SK-N-DZ (cell line): ENCODE measurements around the gene TANGO6.
"Not testable (repeated sequence)": the region's sequence is repeated elsewhere in the genome, so short reads cannot be mapped to it uniquely, and the experiment has no call there.

Experiments
- DNase-seq: peaks from one replicate; pipeline ENCODE4 v3.0.0-alpha.2; 2015; ENCODE audit warnings: low spot score

The TANGO6 gene

DNA sequence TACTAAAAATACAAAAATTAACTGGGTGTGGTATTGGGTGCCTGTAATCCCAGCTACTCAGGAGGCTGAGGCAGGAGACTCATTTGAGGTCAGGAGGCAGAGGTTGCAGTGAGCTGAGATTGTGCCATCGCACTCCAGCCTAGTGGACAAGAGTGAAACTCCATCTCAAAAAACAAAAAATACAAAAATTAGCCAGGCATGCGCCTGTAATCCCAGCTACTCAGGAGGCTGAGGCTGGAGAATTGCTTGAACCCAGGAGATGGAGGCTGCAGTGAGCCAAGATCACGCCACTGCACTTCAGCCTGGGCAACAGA is 208.1 kb downstream of the TANGO6 start:
- DNase-seq: not testable (repeated sequence)

- DNase-seq: no peak
These were observed 211.7 kb downstream of the TANGO6 start for GRCh38 chr16:69055008-69055407.

DNA sequence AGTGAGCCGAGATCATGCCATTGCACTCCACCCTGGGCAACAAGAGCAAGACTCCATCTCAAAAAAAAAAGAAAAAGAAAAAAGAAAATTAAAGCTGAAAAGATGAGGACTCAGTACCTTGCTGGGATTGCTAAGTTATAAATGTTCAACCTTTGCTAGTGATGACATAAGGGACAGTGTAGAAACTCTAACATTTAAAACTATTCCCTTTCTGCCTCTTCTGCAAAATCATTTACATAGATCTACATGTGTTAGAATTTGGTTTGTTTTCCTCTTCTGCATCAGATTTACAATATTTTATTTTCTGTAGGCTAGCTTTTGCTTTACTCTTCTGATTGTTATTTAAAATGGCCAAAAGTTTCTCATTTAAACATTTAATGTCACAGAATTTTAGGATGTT is 212.6 kb downstream of the TANGO6 start:
- DNase-seq: no peak

DNA sequence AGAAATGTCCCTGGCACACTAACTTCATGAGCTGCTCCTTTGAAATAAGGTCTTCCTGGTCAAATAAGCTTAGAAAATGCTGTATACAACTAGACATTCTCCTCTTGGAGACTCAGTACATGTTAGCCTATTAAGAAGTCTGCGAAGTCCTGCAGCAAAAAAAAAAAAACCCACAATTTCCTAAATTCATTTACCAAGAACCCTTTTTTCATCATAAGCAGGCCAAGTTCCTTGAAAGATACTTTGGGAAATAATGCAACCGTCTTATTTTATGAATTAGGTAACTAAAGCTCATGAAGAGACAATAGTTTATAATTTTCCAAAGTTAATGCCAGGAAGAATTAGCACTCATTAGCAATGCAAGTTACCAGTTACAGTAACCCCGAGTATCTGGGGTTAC is 213.1 kb downstream of the TANGO6 start:
- DNase-seq: no peak

DNA sequence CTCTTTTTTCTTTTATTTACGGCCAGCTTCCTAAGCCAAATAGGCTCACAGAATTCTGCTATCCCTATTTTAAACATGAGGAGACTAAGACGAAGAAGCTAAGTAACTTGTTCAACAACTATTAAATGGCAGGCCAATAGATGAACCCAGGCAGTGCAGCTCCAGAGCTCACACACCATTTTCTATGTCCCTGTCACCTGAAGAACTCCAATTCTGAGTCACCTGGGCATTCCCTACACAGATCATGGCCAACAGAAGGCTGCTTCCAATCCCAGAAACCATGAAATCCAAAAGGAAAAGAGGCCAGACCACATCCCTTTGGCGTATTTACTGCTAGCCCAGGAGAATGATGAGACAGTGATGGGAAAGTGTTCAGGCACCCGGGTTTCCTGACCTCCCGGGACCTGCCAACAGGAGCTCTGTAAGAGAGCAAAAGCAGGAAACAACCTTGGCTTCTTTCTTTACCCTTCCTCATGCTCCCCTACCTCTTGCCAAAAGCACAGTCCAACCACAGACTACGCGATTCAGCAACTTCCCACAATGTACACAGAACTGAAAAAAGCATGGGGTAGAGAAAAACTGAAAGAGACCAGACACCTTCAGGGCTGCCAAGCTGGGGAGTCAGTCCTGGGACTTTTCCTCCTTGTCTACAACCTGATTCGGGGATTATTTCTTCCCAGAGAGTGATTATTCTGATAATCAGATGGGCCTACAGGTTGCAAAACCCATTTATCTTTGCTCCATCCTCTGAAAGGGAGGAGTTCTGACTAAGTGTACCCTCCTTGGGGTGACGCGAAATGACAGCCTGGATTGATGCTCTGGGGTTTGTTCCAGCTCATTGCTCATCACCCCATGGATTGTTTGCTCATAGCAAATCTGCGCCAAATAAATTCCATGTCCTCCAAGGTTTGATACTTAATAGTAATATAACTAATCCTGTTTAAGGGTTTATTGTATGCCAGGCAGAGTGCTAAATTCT is 214.4 kb downstream of the TANGO6 start:
- DNase-seq: no peak

DNA sequence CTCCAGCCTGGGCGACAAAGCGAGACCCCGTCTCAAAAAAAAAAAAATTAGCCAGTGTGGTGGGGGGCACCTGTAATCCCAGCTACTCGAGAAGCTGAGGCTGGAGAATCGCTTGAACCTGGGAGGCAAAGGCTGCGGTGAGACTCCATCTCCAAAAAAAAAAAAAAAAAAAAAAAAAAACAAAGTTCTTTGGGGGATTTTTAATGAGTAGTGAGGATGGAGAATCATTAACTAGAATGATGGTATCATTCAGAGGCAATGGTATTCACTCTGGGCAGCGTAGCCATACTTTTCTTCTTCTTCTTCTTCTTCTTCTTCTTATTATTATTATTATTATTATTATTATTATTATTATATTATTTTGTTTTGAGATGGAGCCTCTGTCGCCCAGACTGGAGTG is 220.2 kb downstream of the TANGO6 start:
- DNase-seq: not testable (repeated sequence)

GRCh38 chr16:69064124-69064763 is 220.9 kb downstream of the TANGO6 start:
- no peak for DNase-seq

GRCh38 chr16:69064764-69065313 is 221.5 kb downstream of the TANGO6 start:
- no peak for DNase-seq

DNA sequence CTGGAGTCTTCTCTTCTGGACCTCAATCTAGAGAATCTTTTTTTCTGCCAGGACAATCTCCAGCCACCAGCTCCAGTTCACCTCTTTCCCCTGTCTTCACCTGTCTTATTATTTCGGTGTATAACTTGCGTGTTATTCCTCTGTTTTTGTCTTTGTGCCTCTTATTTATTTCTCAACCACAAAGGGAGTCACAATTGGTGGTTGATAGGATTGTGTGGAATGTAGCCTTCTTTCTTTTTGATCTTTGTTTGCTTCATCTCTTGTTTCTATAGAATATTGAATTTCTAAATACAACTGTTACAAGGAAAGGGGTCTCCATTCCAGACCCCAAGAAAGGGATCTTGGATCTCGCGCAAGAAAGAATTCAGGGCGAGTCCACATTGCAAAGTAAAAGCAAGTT is 226.2 kb downstream of the TANGO6 start:
- DNase-seq: no peak

GRCh38 chr16:69071036-69071435 is 227.7 kb downstream of the TANGO6 start:
- no peak for DNase-seq

GRCh38 chr16:69072640-69072974 is 229.3 kb downstream of the TANGO6 start:
- DNase-seq: no peak

- no peak for DNase-seq
These were observed 229.9 kb downstream of the TANGO6 start for GRCh38 chr16:69073181-69073702.

- no peak for DNase-seq
These were observed 233.9 kb downstream of the TANGO6 start for GRCh38 chr16:69077251-69077650.

DNA sequence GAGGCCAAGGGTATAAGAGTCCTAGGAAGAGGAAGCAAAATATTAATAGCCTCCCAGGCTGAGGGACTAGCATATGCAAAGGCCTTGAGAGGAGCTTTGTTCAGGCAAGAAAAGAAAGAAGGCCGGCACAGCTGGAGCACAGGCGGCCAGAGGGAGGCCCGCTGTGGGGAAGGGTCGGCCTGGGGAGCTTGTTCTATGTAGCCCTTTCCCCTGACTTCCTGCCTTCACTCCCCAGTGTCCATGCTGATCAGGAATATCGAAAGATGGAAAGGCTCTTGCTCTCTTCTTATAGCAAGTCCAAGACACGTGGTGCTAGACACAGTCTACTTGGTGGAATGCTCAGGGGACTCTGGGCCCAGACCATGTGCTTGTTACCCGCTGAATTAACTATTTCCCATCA is 234.7 kb downstream of the TANGO6 start:
- no peak for DNase-seq

- DNase-seq: no peak
These were observed 236.4 kb downstream of the TANGO6 start for GRCh38 chr16:69079697-69080096.

DNA sequence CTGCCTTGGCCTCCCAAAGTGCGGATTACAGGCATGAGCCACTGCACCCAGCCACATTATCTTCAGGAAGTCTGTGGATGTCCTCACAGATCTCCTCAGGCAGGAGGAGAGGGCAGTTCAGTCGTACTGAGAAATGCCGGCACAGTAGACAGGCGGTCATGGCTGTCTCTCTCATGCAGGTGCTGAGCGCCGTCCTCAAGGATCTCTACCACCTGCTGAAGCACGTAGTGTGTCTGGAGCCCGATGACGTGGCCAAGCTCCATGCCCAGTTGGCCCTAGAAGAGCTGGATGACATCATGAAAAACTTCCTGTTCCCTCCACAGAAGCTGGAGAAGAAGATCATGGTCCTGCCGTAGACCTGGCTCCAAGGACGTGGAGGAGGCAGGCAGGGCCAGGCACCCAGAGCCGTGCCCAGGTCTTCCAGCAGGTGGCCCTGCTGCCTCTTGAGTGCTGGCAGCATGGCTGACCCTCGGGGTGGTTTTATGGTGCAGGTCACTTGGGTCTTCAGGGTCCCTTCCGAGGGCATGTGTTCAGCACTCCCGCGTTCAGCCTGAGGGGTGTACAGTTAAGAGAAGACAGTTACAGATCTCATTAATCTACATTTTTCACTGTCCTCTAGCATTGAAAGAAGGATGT is 240.1 kb downstream of the TANGO6 start:
- no peak for DNase-seq

- no peak for DNase-seq
These were observed 241.0 kb downstream of the TANGO6 start for GRCh38 chr16:69084289-69084688.

DNA sequence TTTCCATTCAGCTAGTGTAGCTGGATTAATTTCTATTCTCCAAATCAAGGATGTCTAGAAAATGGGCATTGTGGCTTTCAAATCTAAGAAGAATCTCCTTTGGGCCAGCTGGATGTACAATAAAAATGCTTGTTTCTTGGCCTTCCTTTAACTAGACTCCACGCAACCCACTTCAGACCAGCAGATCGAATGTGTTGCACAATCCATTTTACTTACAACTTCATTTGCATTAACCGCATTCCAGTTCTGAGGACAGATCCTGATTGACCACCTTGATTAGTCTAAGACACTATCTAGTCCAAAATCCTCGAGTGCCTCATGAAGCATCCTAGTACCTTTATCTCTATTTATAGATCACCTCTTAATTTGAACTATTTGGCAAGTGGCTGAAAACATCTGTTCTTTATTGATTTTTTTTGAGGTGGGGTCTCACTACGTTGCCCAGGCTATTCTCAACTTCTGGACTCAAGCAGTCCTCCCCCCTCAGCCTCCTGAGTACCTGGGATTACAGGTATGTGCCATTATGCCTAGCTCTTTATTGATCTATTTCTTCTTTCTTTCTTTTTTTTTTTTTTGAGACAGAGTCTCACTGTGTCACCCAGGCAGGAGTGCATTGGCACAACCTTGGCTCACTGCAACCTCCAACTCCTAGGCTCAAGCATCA is 241.8 kb downstream of the TANGO6 start:
- no peak for DNase-seq

GRCh38 chr16:69087161-69087581 is 243.8 kb downstream of the TANGO6 start:
- no peak for DNase-seq

GRCh38 chr16:69088684-69089083 is 245.4 kb downstream of the TANGO6 start:
- no peak for DNase-seq

- peak; percentile 76 for DNase-seq
These were observed 246.0 kb downstream of the TANGO6 start for GRCh38 chr16:69089091-69089910.
